GM12872 (cell line): ENCODE measurements around the gene MMP14.
A peak's percentile ranks its signal among the peaks of the same experiment; 100 is the strongest.

Experiments
- TF ChIP-seq, protein P1 (sequence below): IDR thresholded peaks from 3 replicates; pipeline ENCODE4 v1.5.1; 2011; ENCODE audit warnings: low read depth, mild to moderate bottlenecking, low read length, moderate library complexity; ENCODE audit not compliant: insufficient read depth

The MMP14 gene

GRCh38 chr14:22820731-22821130 lies 15.7 kb upstream of the MMP14 start:
- TF ChIP-seq, protein P1, sequence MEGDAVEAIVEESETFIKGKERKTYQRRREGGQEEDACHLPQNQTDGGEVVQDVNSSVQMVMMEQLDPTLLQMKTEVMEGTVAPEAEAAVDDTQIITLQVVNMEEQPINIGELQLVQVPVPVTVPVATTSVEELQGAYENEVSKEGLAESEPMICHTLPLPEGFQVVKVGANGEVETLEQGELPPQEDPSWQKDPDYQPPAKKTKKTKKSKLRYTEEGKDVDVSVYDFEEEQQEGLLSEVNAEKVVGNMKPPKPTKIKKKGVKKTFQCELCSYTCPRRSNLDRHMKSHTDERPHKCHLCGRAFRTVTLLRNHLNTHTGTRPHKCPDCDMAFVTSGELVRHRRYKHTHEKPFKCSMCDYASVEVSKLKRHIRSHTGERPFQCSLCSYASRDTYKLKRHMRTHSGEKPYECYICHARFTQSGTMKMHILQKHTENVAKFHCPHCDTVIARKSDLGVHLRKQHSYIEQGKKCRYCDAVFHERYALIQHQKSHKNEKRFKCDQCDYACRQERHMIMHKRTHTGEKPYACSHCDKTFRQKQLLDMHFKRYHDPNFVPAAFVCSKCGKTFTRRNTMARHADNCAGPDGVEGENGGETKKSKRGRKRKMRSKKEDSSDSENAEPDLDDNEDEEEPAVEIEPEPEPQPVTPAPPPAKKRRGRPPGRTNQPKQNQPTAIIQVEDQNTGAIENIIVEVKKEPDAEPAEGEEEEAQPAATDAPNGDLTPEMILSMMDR: no peak

GRCh38 chr14:22821193-22822015 lies 15.0 kb upstream of the MMP14 start:
- TF ChIP-seq, protein P1: no peak

- TF ChIP-seq, protein P1: no peak
Measured at GRCh38 chr14:22822016-22822570, 14.3 kb upstream of the MMP14 start.

DNA sequence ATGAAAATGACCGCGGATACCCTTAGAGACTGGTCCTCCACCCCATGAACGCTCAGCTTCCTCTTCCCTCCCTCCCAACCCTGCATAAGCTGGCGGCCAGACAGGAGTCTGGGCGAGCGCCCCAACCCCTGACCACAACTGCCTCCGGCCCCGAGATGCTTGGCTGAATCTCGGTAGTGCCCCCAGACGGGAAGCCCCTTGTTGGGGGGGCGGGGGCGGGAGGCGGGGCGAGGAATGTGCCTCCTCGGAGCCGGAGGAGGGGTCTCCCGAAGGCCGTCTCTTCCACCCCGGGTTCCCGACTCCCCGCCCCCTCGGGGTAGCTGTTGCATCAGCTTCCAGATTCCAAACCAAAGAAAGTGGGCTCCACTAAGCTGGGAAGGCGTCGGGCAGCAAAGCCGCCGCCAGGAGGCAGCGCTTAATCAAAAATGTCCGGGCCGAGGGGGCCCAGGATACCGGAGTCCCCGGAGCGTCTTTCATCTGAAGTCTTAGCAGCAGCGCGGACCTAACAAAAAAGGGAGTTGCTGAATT lies 13.8 kb upstream of the MMP14 start:
- TF ChIP-seq, protein P1: peak; percentile 74

GRCh38 chr14:22824711-22825359 lies 11.6 kb upstream of the MMP14 start:
- TF ChIP-seq, protein P1: no peak

DNA sequence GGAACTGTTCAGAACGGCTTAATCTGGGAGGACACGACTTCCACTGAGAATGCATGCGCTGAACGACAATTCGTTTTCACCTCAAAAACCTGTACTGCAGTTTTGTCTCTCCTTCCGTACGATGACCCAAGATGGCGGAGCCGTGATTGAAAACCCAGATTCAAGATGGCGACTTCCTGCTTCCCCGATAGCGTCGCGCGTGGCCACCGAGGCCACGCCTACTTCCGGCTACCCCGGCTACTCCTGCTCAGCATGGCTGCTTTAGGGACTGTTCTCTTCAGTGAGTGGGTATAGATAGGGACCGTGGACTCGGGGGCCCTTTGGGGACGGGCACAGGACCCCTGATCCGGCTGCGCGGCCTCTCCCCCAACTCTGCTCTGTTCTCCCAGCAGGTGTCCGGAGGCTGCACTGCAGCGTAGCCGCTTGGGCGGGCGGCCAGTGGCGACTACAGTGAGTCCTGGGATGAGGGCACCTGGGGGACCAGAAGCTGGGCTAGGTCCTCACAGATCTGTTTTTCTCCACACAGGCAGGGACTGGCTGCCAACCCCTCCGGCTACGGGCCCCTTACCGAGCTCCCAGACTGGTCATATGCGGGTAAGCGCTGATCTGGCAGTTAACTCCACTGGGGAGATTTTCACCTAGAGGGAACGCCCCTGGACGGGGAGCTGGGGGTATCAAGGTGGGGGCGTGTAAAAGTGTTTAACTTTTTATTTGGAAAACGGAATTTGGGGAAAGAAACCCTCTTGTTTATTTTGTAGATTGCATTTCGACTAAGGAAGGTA lies 6.5 kb upstream of the MMP14 start, which contains the start of gene MRPL52:
Gene MRPL52 (plus strand): TSS at position 227 of the 782 bp plus-strand sequence. CDS start 26 bp downstream, at position 253.
- TF ChIP-seq, protein P1: no peak
